GM18951 (cell line): ENCODE measurements around the gene STK16.

Experiments used
- POLR2A ChIP-seq: IDR thresholded peaks from 4 replicates; pipeline ENCODE4 v1.6.1; 2011; ENCODE audit warnings: mild to moderate bottlenecking; ENCODE audit not compliant: insufficient read length, insufficient read depth; ENCODE audit errors: extremely low read depth
- in situ Hi-C: fragments of 300-500 bp; cut with MboI; formaldehyde crosslinking; loops from one replicate; pipeline ENCODE4 v1.12.0; 2022; ENCODE audit warnings: low sequenced_read_pairs, mixed read lengths, inconsistent platforms; ENCODE audit not compliant: unreplicated experiment

The STK16 gene

DNA sequence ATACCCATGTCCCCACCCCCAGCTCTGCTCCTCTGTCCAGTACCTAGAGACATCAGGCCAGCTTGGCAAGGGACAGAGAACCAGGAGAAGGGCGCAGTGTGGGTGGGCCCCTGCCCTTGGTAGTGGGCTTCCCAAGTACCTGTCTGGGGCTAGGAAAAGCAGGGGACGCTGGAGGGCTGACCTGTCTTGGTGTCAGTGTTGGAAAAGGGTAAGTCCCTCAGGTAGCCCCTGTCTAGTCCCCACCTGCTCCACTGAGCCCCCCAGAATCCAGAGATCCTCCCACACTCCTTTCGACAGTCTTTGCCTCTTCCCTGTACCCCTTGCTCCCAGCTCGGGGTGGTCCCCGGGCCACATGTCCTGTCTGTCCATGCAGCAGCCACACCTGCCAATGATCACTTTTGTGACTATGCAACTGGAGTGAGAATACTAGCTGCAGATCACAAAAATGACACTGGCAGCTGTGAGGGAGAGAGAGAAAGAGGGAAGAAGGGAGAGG is 48.5 kb downstream of the STK16 start:
- in situ Hi-C loops = no loop called here
- TF ChIP-seq POLR2A = no peak

DNA sequence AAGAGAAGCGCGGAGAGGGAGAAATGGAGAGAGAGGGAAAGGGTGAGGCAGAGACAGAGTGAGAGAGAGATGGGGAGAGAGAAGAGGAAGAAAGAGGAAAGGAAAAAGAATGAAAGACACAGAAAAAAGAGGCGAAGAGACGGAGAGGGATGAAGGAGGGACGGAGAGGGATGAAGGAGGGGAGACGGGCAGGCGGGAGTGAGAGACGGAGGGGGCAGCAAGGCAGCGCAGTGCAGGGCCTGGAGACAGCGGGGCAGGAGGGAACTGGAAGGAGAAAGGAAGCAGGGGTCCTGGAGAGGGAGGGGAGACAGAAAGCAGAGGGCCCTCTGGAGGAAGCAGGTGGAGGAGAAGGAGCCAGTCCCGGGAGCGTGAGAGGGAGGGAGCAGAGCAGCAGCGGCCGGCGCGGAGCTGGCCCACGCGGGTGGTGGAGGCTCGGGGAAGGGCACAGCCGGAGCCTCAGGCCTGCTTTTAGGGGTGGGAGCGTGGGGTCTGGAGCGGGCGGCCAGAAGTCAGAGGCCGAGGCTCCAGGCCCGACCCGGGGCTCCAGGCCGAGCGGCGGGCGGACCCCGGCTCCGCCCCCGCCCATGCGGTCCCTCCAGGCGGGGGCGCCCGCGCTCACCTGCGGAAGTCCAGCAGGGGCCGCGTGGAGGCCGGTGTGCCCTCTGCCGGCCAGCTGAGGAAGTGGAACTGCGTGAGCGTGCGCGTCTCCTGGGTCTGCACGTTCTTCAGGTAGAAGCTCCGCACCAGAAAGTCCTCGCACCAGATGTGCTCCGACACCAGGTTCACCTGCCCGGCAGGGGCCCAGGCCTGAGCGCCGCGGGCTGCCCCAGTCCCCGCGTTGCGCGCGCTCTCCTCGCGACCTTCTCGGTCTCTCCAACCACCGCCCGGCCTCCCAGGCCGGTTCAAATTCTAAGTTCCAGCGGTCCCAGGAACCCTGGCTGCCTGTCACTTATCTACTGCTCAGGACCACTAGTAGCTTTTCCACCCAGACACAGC is 49.4 kb downstream of the STK16 start:
- in situ Hi-C loops = no loop called here

DNA sequence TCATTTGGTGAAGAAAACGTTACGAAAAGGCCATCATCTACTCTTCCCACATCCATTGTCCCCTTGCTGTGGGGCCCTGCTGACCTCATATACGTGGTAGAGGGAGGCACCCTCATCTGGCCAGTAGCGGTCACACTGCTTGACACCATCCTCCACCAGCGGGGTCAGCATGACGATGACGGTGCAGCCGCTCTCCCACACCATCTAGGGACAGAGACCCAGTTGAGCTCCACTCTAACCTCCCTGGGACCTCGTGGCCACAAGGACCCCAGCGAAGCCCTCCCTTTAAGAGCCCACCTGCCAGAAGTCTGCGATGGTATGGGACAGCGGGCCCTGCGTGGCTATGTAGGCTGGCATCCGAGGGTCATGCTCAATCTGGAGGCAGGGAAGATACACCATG is 50.9 kb downstream of the STK16 start:
- in situ Hi-C loops = no loop called here

More for the DNA sequence above, 49.4 kb downstream of the STK16 start:
- peak; percentile 65 for TF ChIP-seq POLR2A

DNA sequence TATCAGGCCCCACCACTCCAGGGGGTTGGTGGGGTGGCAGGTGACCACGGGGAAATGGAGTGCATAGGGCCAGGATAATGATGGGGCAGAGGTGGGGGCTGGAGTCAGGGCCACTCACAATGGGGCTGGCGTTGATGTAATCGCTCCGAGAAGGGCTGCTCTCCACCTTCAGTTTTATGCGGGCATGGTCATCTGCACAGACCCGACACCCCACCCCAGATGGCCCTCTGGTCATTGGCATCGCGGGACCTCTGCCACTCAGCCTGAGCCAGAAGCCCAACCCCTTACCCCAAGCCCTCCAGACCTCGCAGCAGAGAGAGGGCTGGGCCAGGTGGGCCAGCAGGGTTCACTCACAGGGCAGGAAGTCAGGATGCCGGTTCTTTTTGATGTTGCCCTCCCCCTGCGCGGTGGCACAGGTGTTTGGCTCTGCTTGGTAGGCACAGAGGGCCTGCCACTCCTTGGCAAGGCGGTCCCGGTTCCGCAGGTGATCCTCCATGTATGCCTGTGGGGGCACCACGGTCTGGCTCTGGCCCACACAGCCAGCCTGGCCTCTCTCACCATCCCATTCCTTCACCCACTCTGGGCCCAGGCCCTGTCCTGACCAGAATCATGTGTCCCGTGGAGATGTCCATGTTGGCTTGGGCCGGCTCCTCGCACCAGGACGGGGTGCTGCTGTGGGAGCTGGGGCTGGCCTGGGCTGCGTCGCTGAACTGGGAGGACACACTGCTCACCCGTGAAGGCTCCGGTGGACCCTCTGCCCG is 51.5 kb downstream of the STK16 start:
- no peak for TF ChIP-seq POLR2A
- in situ Hi-C loops = no loop called here

More for the DNA sequence above, 50.9 kb downstream of the STK16 start:
- TF ChIP-seq POLR2A = no peak

DNA sequence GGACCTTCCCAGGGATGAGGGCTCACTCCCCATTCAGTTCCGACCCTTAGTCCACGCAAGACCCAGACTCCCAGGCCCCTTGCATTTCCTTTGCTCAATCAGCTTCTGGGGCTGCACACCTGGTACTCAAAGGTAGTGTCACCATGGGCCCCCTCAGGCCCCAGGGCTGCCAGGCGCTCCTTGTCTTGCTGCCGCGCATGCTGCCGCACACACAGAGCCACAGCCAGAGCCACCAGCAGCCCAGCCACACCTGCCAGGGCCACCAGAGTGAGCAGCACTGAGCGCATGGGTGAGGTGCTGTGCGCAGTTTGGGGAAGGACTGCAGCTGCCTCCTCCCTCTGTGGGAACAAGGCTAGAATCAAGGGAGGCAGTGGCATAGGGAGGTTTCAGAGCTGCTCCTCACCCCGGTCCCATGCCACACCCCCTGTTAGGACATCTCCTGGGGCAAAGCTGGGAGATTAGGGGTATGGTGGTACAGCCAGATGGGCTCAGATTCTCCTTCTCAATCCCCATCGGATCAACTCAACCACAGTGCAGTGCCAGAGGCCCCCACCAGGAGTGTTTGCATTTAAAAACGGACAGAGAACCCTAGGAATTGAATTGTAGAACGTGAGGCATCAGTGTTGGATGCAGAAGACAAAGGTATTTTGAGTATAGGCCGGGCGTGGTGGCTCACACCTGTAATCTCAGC is 52.6 kb downstream of the STK16 start:
- no peak for TF ChIP-seq POLR2A
- in situ Hi-C loops = no loop called here

DNA sequence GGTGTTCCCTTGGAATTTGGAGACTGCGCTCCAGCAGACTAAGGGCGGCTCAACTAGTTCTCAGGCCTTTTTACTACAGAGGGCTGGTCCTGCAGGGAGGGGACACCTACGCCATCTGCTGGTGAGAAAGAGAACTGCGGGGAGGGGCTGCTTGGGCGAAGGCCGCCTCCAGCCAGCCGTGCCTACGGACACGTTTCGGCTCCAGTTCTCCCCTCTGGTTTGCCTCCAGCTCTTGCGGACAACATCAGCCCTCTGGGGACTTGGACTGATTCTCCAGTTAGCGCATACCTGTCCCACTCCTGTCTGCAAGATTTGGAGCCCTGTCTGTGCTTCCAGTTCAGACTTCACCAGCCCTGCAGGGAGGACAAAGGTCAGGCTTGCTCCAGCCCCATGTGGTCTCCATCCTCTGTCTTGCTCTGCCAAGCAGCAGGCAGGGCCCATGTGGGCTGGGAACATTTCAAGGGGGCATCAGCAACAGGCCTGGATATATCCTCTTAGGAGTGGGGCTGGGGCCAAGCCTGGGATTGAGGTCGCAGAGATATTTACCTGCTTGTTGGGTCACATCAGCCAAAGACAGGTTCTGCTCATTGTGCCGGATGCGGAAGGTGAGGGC is 53.6 kb downstream of the STK16 start:
- no peak for TF ChIP-seq POLR2A
- in situ Hi-C loops = no loop called here

DNA sequence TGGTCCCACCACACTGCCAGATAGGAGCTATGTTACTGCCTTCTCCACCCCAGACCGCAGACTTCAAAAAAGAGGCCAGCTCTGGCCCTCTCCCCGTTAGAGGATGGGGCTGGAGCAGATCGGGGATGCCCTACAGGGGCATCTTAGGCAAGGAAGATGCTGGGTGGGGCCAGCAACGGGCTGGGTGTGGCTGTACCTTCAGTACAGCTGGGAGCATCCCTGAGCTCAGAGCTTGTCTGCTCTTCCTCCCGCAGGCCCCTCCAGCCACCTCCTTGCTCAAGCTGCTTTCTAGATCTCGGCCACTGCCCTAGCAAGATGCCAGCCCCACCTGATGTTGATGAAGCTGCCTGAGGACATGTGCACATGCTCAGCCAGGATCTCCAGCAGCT is 54.1 kb downstream of the STK16 start:
- in situ Hi-C loops = no loop called here
- TF ChIP-seq POLR2A = no peak
